Kidney (tissue), 14 donors: ENCODE data around the gene TAS2R20. TPM values are rescaled to one million over a fixed set of nuclear protein-coding genes. Genes with fewer than 3 reads are reported as not detected.
A peak's percentile ranks its signal among the peaks of the same experiment; 100 is the strongest.

Experiments used
- DNase-seq, 5 donors: peaks; one replicate each; pipeline ENCODE4 v3.0.0-alpha.2; 2013 to 2020
- FAIRE-seq: peaks from 2 replicates; lab custom pipeline; 2012; peaks lifted over from hg19 to GRCh38; lab: Jason Lieb, UNC
- H3K27ac ChIP-seq, 2 donors: one replicate each; pipeline ENCODE4 v1.7.0; 2013; ENCODE audit warnings: low read depth in 2 of 2, low read length in 2 of 2, inconsistent platforms in 1 of 2
- H3K27me3 ChIP-seq: one replicate; pipeline ENCODE4 v1.7.1; 2013; ENCODE audit warnings: low read length, inconsistent platforms; ENCODE audit not compliant: control insufficient read depth, insufficient read depth
- H3K36me3 ChIP-seq, 3 donors: one replicate each; pipeline versions ENCODE4 v1.7.0 to v1.7.1; 2013; ENCODE audit warnings: low read length in 3 of 3, control low read depth in 1 of 3, inconsistent platforms in 1 of 3; ENCODE audit not compliant: insufficient read depth in 3 of 3, control insufficient read depth in 2 of 3
- H3K4me1 ChIP-seq, 3 donors: one replicate each; pipeline versions ENCODE4 v1.7.0 to v1.7.1; 2013; ENCODE audit warnings: low read length in 3 of 3, inconsistent platforms in 1 of 3, low read depth in 1 of 3; ENCODE audit not compliant: control insufficient read depth in 2 of 3, insufficient read depth in 2 of 3
- H3K4me3 ChIP-seq, 3 donors: one replicate each; pipeline versions ENCODE4 v1.7.0 to v1.8.1; 2013; ENCODE audit warnings: low read length in 3 of 3, control low read depth in 1 of 3, inconsistent platforms in 1 of 3
- H3K9ac ChIP-seq, 3 donors: one replicate each; pipeline versions ENCODE4 v1.7.0 to v1.7.1; 2013; ENCODE audit warnings: low read length in 3 of 3, control low read depth in 1 of 3, inconsistent platforms in 1 of 3
- H3K9me3 ChIP-seq, 3 donors: one replicate each; pipeline versions ENCODE4 v1.7.0 to v1.7.1; 2013; ENCODE audit warnings: low read length in 3 of 3, control low read depth in 1 of 3, inconsistent platforms in 1 of 3; ENCODE audit not compliant: control insufficient read depth in 2 of 3, insufficient read depth in 1 of 3
- CTCF ChIP-seq: IDR thresholded peaks from 3 replicates; pipeline ENCODE4 v1.5.1; 2012; ENCODE audit warnings: mild to moderate bottlenecking, moderate library complexity, borderline replicate concordance; ENCODE audit not compliant: insufficient read depth; ENCODE audit errors: extremely low read depth
- intact Hi-C: fragments of 100-400 bp; cut with DNase I; formaldehyde crosslinking; loops from one replicate; pipeline ENCODE4 v1.11.1; 2022
- polyA plus RNA-seq: library from polyadenylated mRNA; stranded (reverse); fragments of 350-450 nt; fragmentation: Illumina TruSeq; extraction: RNeasy Lipid Tissue Mini Kit (QIAGEN cat#74804); gene quantifications from one replicate; pipeline ENCODE4 v1.2.3, GENCODE V29; 2014; ENCODE audit warnings: low read depth, low replicate concordance; ENCODE audit not compliant: insufficient read depth
- total RNA-seq: library from RNA; stranded (reverse); fragmentation: NEBNext Ultra II Directional; extraction: Animal tissue kit (Norgen Biotek cat#: 25700); gene quantifications from one replicate; pipeline ENCODE4 v1.2.1, GENCODE V29; 2021
- donor health status: control.
- donor health status: control.
- donor health status: control.
- donor health status: control.
- donor health status: control.
- donor health status: DM: yes; HTN: yes; CAD: no.
- donor health status: Normal renal cell carcinoma (clear cell type).

The TAS2R20 gene
- total and polyA plus RNA-seq, 2 donors from 2014 or later: 0.47 to 4.1 TPM

- DNase-seq (no peak), FAIRE-seq (no peak)
- intact Hi-C loops: no loop called here
- H3K27me3 ChIP-seq: no peaks in the 10 kb centered on the region
- no peaks in the 10 kb centered on the region for H3K9me3 ChIP-seq
- H3K9ac ChIP-seq: no peak within 1 kb of the TSS
- H3K27ac ChIP-seq: no peak within 1 kb of the TSS
- TF ChIP-seq CTCF: no peak
- no peak within 1 kb of the TSS for H3K4me3 ChIP-seq
- no peaks in the 10 kb centered on the region for H3K36me3 ChIP-seq
- no peaks in the 10 kb centered on the region for H3K4me1 ChIP-seq
Measured at GRCh38 chr12:11022520-11022919, 24.4 kb upstream of the TAS2R20 start, which contains the start of gene TAS2R19. Gene TAS2R19 (minus strand): TSS chr12:11022620. CDS start chr12:11022571, 49 bp downstream.

GRCh38 chr12:11016937-11017336 lies 18.8 kb upstream of the TAS2R20 start:
- DNase-seq (no peak), FAIRE-seq (no peak)
- no peak for TF ChIP-seq CTCF
- Histone ChIP-seq H3K4me1 (no peaks in the 10 kb centered on the region), H3K9ac (no peak overlapping the region), H3K36me3 (no peaks in the 10 kb centered on the region), H3K27me3 (no peaks in the 10 kb centered on the region), H3K27ac (no peak overlapping the region), H3K9me3 (no peaks in the 10 kb centered on the region), H3K4me3 (no peak overlapping the region)
- intact Hi-C loops: no loop called here

GRCh38 chr12:11015775-11016430 lies 17.8 kb upstream of the TAS2R20 start:
- FAIRE-seq: no peak
- TF ChIP-seq CTCF: no peak

More at GRCh38 chr12:11015775-11016430, 17.8 kb upstream of the TAS2R20 start:
- H3K27me3 ChIP-seq: no peaks in the 10 kb centered on the region
- H3K9me3 ChIP-seq: no peaks in the 10 kb centered on the region
- DNase-seq: peak in 1 of 5 donors; percentile 13
- no peaks in the 10 kb centered on the region for H3K4me1 ChIP-seq
- peak overlapping the region in 1 of 2 donors; percentile 30 for H3K27ac ChIP-seq
- H3K9ac ChIP-seq: no peak overlapping the region
- intact Hi-C loops: no loop called here
- H3K4me3 ChIP-seq: no peak overlapping the region
- H3K36me3 ChIP-seq: no peaks in the 10 kb centered on the region
